HG02642 (cell line): ENCODE measurements around the gene P2RX1.

Source experiments
- ATAC-seq: cut with Tn5 transposase; IDR thresholded peaks from one replicate; pipeline ENCODE4 v1.9.1; 2021; ENCODE audit warnings: mild to moderate bottlenecking; ENCODE audit not compliant: unreplicated experiment, poor library complexity

P2RX1 gene

DNA sequence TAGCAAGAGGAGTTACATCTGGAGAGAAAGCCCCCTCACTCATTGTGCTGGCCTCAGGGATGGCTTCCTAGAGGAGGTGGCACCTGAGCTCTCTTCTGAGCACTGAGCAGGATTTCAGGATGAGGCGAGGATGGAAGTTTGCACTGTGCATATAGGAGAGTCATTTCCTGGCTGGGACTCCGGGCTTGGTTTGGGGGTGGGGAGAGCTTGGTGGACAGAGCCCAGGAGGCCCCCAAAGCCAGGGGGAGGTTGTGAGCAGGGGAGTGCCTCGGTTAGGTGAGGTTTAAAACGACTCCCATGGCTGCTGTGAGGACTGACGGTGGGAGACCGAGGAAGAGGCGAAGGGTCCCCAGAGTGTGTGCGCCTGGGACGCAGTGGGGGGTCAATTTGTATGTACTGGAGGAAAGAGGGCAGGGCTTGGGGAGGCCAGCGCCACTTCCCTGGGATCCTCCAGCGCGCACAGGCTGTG is 24.6 kb downstream of the P2RX1 start:
- no peak for ATAC-seq

- no peak for ATAC-seq
Observed at GRCh38 chr17:3890878-3891219, 25.4 kb downstream of the P2RX1 start.

DNA sequence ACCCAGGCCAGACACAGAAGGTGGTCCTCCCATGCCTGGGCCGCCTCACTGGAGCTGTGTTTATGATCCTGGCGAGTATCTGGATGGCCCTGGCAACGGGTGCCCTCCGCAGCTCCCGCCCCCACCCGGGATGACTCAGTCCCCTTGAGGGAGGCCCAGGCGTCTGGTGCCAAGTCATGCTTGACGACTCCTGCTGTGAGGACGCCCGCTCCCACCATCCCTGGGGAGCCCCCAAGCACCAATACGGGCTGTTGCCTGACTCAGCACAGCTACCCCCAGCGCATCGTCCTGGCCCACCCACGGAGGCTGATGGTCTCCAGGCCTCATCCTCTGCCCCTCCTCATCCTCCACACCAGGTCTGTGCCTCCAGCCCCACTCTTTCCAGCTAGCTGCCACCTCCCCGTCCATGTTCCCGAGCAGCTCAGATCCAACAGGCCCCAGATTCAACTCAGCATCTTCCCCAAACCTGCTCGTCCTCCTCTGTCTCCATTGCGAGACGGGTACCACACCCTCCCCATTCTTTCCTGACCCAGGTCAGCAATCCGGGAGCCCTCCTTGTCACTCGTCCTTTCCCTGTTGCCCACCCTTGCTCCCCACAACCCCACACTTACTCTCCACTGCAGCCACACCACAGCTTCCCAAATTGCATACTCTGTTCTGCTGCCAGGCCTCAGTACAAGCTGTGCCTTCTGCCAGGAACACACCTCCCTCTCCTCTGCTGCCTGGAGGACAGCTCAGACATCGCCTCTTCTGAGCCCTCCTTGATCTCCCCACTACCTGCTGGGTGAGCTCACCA is 26.0 kb downstream of the P2RX1 start:
- no peak for ATAC-seq

DNA sequence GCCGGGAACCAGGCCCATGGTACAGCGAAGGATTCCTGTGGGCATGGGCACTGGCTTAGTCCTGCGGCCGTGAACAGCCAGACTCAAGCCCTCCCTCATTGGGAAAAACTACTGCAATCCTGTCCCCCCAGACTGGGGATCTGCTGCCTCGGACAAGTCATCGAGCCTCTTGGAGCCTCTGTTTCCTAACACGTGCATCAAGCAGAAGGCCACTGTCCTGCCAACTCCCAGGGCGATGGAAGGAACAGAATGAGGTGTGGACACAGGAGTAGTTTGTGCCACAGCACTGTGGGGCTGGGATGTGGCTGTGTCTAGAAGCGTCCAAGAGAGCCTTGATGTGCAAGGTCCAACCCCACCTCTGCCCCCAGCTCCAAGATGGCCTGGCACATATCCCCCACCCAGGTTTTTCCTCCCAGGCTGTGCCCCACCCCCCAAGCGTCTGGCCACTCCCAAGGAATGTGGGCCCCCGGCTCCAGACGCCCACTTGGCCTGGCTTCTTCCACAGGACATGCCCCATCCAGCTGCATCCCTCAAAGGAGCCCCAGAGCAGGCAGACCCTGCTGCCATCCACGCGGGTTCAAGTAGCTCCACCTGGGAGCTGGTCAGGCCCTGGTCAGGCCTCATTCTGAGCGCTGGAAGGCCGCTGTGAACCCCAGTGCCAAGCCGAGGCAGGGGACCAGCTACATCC is 26.8 kb downstream of the P2RX1 start:
- no peak for ATAC-seq

DNA sequence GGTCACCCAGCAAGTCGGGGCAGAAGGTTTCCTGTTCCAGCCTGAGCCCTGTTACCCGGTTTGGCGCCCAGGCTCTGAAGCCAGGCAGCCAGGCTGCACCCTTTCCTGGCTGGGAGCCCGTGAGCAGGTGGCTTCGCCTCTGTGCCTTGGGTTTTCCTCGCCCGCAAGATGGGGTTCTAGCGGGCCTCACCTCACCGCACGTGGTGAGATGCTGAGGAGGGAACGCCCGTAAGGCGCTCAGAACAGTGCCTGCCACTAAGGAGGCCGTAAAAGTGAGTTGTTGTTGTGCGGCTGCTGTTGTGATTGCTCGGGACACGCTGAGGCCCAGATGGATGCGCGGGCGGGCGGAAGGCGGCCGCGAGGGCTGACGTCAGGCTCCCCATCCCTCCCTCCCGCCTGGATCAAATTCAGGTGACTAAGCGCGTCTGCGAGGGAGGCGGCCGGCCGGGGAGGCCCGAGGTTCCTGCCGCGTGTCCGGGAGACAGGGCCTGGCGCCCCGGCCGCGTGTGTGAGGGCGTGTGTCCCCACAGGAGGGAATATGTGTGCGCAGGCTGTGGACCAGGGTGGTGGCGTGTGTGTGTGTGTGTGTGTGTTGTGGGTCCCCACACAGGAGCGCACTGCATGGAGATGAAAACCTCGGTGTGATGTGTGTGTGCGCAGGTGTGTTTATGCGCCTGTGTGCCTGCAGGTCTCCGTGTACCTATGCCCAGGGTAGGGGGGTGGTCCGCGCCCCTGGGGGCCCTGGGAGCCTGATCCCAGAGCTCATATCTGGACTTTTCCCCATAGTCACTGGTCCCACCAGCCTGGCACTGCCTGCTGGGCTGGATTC is 27.7 kb downstream of the P2RX1 start:
- ATAC-seq = no peak

- ATAC-seq = no peak
Observed at GRCh38 chr17:3887804-3888203, 28.5 kb downstream of the P2RX1 start.

DNA sequence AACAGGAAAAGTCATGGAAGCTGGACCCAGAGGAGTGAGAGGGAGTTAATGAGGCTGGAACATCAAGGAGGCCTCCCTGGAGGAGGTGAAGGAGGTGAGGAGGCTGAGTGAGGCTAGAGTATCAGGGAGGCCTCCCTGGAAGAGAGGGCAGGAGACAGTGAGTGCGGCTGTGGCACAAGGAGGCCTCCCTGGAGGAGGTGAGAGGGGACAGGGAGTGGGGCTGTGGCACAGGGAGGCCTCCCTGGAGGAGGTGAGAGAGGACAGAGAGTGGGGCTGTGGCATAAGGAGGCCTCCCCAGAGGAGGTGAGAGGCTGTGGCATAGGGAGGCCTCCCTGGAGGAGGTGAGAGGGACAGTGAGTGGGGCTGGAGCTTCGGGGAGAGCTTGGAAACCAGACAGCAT is 28.9 kb downstream of the P2RX1 start:
- ATAC-seq = no peak

DNA sequence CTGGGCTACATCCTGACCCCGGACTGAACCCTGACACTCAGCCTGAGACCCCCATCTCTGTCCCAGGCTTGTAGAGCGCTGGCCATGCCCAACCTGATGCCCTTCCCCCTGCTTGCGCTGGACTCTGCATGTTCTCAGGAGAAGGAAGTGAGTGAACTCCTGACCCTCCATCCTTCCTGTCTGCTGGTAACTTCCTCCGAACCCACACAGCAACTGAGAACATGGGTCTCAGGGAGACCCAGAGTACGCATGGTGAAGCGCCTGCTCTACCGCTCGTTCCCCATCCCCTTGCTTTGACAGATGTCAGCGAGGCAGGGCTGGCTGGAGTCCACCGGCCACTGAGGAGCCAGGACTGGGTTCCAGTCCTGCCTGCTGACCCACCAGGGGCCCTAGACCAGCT is 29.5 kb downstream of the P2RX1 start:
- ATAC-seq = no peak

DNA sequence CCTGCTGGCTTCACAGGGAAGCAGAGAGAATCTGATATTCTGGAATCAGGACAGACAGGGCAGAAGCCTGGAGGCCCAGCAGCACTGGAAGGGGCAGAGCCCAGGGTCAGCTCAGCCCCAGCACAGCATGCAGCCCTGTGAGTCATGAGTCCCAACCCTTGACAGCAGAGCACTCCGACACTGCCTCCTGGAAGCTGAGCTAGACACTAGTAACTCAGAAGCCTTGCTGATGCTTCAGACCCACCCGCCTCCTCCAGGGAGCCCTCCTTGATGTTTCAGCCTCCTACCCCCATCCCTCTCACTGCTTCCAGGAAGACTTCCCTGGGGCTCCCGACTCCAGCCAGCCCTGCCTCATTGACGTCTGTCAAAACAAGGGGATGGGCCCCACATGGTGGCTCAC is 30.3 kb downstream of the P2RX1 start:
- ATAC-seq = no peak

DNA sequence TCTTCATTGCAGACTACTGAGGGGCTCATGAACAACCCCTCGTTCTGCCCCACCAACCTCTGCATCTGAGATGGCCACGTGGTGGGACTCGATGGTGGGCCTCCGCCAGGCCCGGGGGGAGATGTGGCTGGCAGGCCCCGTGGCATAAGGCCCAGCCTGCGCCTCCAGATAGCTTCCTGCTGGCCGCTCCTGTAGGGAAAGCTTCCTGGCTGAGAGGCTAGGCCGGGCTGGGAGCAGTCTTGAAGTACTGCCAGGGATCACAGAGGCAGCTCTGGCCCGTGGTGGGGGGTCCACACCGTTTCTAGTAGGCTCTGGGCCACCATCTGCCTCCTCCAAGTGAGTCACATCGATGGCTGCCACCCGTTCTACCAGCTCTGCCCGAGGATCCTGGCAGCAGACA is 31.0 kb downstream of the P2RX1 start:
- ATAC-seq = no peak

DNA sequence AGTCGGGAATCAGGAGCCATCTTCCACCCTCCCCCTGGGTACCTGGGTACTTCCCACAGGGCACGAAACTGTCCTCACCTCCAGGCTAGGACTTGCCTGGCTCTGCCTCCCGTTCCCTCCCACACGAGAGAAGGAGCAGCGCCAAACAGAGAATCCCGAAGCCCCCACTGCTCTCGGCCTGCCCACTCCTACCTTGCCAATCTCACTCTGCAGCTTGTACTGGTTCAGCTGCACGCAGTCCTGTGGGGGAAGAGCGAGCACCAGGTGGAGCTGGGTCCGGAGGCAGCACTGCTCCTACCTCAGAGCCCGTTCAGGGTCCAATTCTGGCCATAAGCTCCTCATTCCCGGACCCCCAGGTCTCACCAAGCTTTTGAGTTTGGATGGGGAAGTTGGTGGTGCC is 32.1 kb downstream of the P2RX1 start:
- no peak for ATAC-seq

GRCh38 chr17:3882276-3882675 is 34.0 kb downstream of the P2RX1 start:
- ATAC-seq = no peak

DNA sequence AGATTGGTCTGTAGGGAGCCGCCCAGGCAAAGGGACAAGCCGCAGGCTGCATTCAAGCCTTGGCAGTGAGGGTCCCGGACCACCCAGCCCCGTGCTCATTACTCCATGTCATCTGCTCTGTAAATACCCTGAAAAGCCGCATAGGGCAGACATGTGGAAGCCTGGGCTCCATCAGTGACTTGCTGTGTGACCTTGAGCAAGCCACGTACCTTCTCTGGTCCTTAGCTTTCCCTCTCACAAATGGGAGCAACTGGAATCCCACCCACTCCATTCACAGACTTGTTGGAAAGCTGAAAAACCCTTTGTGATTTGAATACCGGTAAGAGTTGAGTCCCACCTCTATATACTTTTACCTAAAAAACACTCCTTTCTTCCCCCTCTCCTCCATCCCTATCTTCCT is 35.3 kb downstream of the P2RX1 start:
- no peak for ATAC-seq

DNA sequence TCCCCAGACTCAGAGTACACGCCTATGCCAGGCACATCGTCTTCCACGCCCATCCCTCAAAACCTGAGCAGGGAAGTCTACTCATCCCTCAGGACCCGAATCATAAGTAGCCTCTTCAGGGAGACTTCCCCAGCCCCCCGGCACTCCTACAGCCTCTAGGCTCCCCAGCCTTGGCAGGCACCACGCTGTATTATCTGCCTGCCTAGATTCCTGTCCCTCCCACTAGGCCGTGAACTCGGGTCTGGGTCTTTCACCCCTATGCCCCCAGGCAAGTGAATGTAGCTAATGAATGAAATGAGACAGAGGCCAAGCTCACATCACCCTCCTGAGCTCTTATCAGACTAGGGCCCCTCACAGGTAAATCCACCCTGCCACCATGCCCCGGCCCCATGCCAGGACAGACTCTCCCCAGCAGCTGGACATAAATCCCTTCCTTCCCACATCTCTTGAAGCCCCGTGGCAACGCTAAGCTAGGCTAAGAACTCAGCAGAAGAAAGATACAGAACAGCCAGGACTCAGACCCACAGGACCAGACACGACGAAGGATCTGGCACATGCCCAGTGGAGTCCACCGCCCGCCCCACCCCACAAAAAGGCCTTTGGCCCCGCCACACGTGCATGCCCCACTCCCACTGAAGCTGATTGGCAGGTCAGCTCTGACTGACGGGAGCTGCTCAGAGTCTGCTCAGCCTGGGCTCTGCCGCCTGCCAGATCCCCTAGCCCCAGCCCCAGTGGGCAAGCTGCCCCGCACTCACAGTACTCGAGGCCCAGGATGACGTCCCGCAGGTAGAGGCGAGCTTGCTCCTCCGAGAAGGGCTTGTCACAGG is 36.5 kb downstream of the P2RX1 start:
- ATAC-seq = no peak

DNA sequence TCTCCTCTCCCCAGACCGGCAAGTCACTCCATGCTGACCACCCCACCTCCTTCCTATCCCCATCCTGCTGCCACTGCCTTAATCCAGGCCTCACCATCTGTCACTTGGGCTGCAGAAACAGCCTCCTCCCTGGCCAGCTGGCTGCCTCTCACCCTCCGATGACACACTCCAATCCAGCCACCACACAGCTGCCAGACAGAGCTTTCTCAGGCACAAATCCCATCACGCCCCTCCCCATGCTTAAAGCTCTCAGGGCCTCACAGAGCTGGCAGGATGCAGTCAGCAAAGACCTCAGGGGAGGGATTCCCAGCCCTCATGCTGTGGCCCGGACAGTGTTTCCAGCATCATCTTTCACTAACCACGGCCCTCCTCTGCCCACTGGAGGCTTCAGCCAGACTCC is 37.1 kb downstream of the P2RX1 start:
- ATAC-seq = no peak

DNA sequence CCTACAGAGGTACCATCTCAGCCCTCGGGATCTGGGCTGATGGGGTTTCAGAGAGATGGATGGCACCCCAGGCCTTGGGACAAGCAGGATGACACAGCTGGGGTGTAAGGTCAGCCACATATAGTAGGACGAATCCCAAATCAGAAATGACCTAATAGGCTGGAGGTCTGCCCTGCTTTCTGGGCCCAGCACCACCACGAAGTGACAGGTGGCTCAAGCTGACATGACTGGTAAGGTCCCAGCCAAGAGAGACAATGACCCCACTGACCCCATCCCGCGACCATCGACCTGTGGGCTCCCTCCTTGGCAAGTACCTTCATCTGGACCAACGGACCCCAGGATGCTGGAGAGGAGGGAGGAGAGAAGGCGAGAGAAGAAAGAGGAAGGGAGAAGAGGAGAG is 39.0 kb downstream of the P2RX1 start:
- ATAC-seq = no peak

DNA sequence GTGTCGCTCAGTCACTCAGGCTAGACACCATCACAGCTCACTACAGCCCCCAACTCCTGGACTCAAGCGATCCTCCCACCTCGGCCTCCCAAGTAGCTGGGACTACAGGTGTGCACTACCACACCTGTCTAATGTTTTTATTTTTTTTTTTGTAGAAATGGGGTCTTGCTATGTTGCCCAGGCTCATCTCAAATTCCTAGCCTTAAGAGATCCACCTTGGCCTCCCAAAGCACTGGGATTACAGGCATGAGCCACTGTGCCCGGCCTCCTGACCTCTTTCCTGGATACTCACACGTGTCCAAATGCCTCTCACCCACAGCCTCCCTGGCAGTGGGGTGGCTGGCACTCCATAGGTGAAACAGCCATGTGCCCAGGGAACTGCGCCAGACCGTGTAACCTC is 40.9 kb downstream of the P2RX1 start:
- ATAC-seq = no peak

DNA sequence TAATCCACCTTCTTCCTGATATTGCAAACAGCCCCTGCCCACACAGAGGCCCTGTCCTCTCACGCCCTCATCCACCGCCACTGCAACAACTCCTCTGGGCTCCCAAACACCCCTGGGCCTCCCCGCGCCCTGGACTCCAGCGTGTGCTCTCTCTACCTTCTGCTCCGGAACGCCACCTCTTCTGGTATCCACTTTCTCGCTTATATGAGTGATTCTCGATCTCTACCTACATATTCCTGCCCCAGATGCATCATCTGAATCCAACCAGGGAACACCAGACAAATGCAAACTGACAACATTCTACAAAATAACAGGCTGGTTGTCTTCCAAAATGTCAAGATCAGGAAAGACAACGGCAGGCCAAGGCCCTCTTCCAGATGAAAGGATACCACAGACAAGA is 42.4 kb downstream of the P2RX1 start:
- no peak for ATAC-seq

DNA sequence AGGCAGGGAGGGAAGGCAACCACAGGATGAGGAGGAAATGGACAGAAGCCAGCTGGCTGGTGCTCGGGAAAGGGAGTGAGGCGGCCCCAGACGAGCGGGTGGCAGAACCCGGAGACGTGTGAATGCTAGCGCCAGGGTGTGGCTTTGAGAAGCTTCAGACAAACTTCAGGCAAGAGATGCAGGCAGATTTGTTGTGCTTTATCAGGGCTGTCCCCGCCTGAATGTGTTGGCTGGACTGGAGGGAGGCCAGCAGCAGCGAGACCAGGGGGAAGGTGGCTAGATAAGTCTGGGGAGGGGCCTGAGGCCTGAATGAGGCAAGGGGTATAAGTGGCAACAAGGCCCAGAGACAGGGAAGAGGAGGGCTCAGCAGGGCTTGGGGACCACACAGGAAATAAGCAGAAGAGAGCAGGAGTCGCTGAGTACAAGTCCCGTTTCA is 45.4 kb downstream of the P2RX1 start:
- no peak for ATAC-seq

DNA sequence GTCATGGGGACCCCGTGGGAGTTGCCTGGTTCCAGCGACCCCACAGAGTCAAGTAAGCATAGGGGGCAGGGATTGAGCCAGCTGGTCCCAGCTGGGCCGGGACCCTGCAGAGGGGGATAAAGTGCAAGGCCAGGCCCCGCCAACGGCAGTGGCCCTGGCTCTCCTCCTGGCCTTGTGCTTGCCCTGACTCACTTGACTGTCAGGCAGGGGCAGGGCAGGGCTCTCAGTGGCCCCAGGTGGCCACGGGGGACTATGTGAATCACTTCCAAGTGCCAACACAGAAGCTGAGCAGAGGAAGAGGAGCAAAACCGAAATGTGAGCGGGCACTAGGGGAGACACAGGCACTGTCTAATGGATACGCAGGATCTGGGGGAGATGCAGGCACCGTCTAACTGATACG is 48.7 kb downstream of the P2RX1 start:
- ATAC-seq = no peak
